Keratinocyte (primary cell): Measurements from ENCODE around the gene NCKAP5. TPM values are rescaled to one million over a fixed set of nuclear protein-coding genes. Genes with fewer than 3 reads are reported as not detected.

Experiments used
- DNase-seq: peaks from one replicate; pipeline ENCODE4 v3.0.0-alpha.2; 2011; ENCODE audit warnings: low read depth, missing footprints, low spot score
- FAIRE-seq: peaks from 2 replicates; lab custom pipeline; 2011; peaks lifted over from hg19 to GRCh38; lab: Jason Lieb, UNC
- H2AFZ ChIP-seq: 2 replicates; pipeline ENCODE4 v1.6.0; 2012; ENCODE audit warnings: low read length, control low read depth, inconsistent platforms; ENCODE audit not compliant: control insufficient read depth
- H3K27ac ChIP-seq: 2 replicates; pipeline ENCODE4 v1.5.1; 2011; ENCODE audit warnings: low read length; ENCODE audit not compliant: control insufficient read depth, insufficient read depth
- H3K27me3 ChIP-seq: 3 replicates; pipeline ENCODE4 v1.6.0; 2011; ENCODE audit warnings: low read length; ENCODE audit not compliant: control insufficient read depth, insufficient read depth; ENCODE audit errors: extremely low read depth
- H3K36me3 ChIP-seq, 2 experiments: 2 replicates in 1 of 2; 3 replicates in 1 of 2; pipeline ENCODE4 v1.5.1; 2011; ENCODE audit warnings: low read length in 2 of 2, mild to moderate bottlenecking in 1 of 2; ENCODE audit not compliant: control insufficient read depth in 2 of 2, insufficient read depth in 2 of 2; ENCODE audit errors: extremely low read depth in 1 of 2
- H3K4me1 ChIP-seq: 3 replicates; pipeline ENCODE4 v1.5.1; 2011; ENCODE audit warnings: low read length; ENCODE audit not compliant: control insufficient read depth, insufficient read depth; ENCODE audit errors: extremely low read depth
- H3K4me2 ChIP-seq: 3 replicates; pipeline ENCODE4 v1.6.0; 2011; ENCODE audit warnings: low read depth, low read length; ENCODE audit not compliant: control insufficient read depth, insufficient read depth; ENCODE audit errors: extremely low read depth
- H3K4me3 ChIP-seq, 3 experiments: fragments of 200-600 bp in 1 of 3; sonication (generic) in 1 of 3; 2 replicates in 2 of 3; 3 replicates in 1 of 3; pipeline ENCODE4 v1.5.1; 2011 to 2016; ENCODE audit warnings: low read length in 3 of 3, mild to moderate bottlenecking in 3 of 3, control low read depth in 2 of 3, inconsistent platforms in 1 of 3, low read depth in 1 of 3, mixed read lengths in 1 of 3, mixed run types in 1 of 3, moderate library complexity in 1 of 3; ENCODE audit not compliant: control insufficient read depth in 2 of 3, insufficient read depth in 2 of 3; ENCODE audit errors: extremely low read depth in 1 of 3
- H3K79me2 ChIP-seq: 2 replicates; pipeline ENCODE4 v1.6.0; 2012; ENCODE audit warnings: low read length; ENCODE audit not compliant: control insufficient read depth, insufficient read depth
- H3K9ac ChIP-seq: 3 replicates; pipeline ENCODE4 v1.6.0; 2011; ENCODE audit warnings: low read length; ENCODE audit not compliant: control insufficient read depth, insufficient read depth; ENCODE audit errors: extremely low read depth
- H3K9me1 ChIP-seq: 3 replicates; pipeline ENCODE4 v1.6.0; 2011; ENCODE audit warnings: low read length; ENCODE audit not compliant: control insufficient read depth, insufficient read depth; ENCODE audit errors: extremely low read depth
- H3K9me3 ChIP-seq: 2 replicates; pipeline ENCODE4 v1.5.1; 2012; ENCODE audit warnings: low read depth, low read length; ENCODE audit not compliant: control insufficient read depth
- H4K20me1 ChIP-seq: 3 replicates; pipeline ENCODE4 v1.6.0; 2011; ENCODE audit warnings: low read length; ENCODE audit not compliant: control insufficient read depth, insufficient read depth; ENCODE audit errors: extremely low read depth
- CTCF ChIP-seq, 3 experiments: IDR thresholded peaks in 1 of 3; conservative IDR thresholded peaks in 1 of 3; optimal IDR thresholded peaks in 1 of 3; 2 replicates in 2 of 3; 3 replicates in 1 of 3; pipeline versions ENCODE3 to v1.5.1; 2011; ENCODE audit warnings: low read length in 3 of 3, mild to moderate bottlenecking in 3 of 3, moderate library complexity in 2 of 3, control low read depth in 1 of 3, inconsistent platforms in 1 of 3; ENCODE audit not compliant: insufficient read depth in 2 of 3; ENCODE audit errors: extremely low read depth in 1 of 3
- EZH2 ChIP-seq: IDR thresholded peaks from one replicate; pipeline ENCODE4 v1.6.1; 2012; ENCODE audit warnings: inconsistent platforms, mild to moderate bottlenecking, low read length, moderate library complexity
- dilution Hi-C: fragments of 300-500 bp; cut with MboI; formaldehyde crosslinking; loops from one replicate; pipeline ENCODE4 v1.7.0; 2020; ENCODE audit warnings: low sequenced_read_pairs; ENCODE audit not compliant: extremely low pct_ligation_motif_present
- polyA plus RNA-seq, 5 experiments: library from polyadenylated mRNA; depleted of rRNA in 3 of 5; stranded (reverse) in 3 of 5; stranded (forward) in 1 of 5; unstranded in 1 of 5; fragments of >200 nt; gene quantifications; 1 replicate in 1 of 5; 2 replicates in 3 of 5; 3 replicates in 1 of 5; pipeline versions ENCODE4 v1.2.1 to v1.2.3, GENCODE V29; 2011 to 2012; ENCODE audit warnings: missing spikeins in 2 of 5, low read depth in 1 of 5, low replicate concordance in 1 of 5

Gene NCKAP5
- polyA plus RNA-seq, 1 donor (not counting 4 experiments of a cell fraction or from before 2014, with no cell fraction given), result 3.6 TPM

GRCh38 chr2:132779206-132779721, 789.0 kb downstream of the NCKAP5 start:
- dilution Hi-C loops, result no loop called here

GRCh38 chr2:132776287-132776686, 792.0 kb downstream of the NCKAP5 start:
- Histone ChIP-seq H3K27me3 (no peaks in the 10 kb centered on the region), H3K4me1 (no peaks in the 10 kb centered on the region), H3K4me3 (no peak overlapping the region), H3K9ac (no peak overlapping the region), H4K20me1 (no peaks in the 10 kb centered on the region), H2AFZ (no peak overlapping the region), H3K27ac (no peak overlapping the region), H3K36me3 (no peaks in the 10 kb centered on the region), H3K9me1 (no peaks in the 10 kb centered on the region), H3K79me2 (no peaks in the 10 kb centered on the region), H3K9me3 (no peaks in the 10 kb centered on the region), H3K4me2 (no peak overlapping the region)
- FAIRE-seq (no peak), DNase-seq (no peak)
- no peak for TF ChIP-seq CTCF (optimal IDR thresholded peaks at IDR 0.05 in 1 of 3, IDR thresholded peaks at IDR 0.05 in 1 of 3, conservative IDR thresholded peaks at IDR 0.05 in 1 of 3; ENCODE audit: extremely low read depth in 1 of 3, insufficient read depth in 2 of 3, low read length in 3 of 3)
- no peak for TF ChIP-seq EZH2
- dilution Hi-C loops, result no loop called here

More at GRCh38 chr2:132779206-132779721, 789.0 kb downstream of the NCKAP5 start:
- H3K4me2 ChIP-seq, result no peak overlapping the region
- no peak overlapping the region for H3K27ac ChIP-seq
- TF ChIP-seq CTCF (optimal IDR thresholded peaks at IDR 0.05 in 1 of 3, IDR thresholded peaks at IDR 0.05 in 1 of 3, conservative IDR thresholded peaks at IDR 0.05 in 1 of 3; ENCODE audit: extremely low read depth in 1 of 3, insufficient read depth in 2 of 3, low read length in 3 of 3), result no peak
- no peak for TF ChIP-seq EZH2
- FAIRE-seq (no peak), DNase-seq (no peak)
- no peaks in the 10 kb centered on the region for H3K36me3 ChIP-seq
- no peaks in the 10 kb centered on the region for H3K27me3 ChIP-seq
- no peak overlapping the region for H3K9ac ChIP-seq
- no peaks in the 10 kb centered on the region for H4K20me1 ChIP-seq
- no peaks in the 10 kb centered on the region for H3K9me3 ChIP-seq
- no peaks in the 10 kb centered on the region for H3K79me2 ChIP-seq
- H2AFZ ChIP-seq, result no peak overlapping the region
- no peak overlapping the region for H3K4me3 ChIP-seq
- no peaks in the 10 kb centered on the region for H3K9me1 ChIP-seq
- no peaks in the 10 kb centered on the region for H3K4me1 ChIP-seq
